ENCODE measurements around the gene CPED1. TPM values are rescaled to one million over a fixed set of nuclear protein-coding genes. Genes with fewer than 3 reads are reported as not detected.
A peak's percentile ranks its signal among the peaks of the same experiment; 100 is the strongest.
"Not testable (repeated sequence)": the region's sequence is repeated elsewhere in the genome, so short reads cannot be mapped to it uniquely, and the experiment has no call there.

Gene CPED1
- polyA plus RNA-seq, 1 donor from 2014 or later = 3.8 TPM

GRCh38 chr7:121067717-121068116 lies 79.2 kb downstream of the CPED1 start:
- not testable (repeated sequence) for H3K27me3 Mint-ChIP-seq, H3K4me1 Mint-ChIP-seq, H3K27ac Mint-ChIP-seq, H3K4me3 Mint-ChIP-seq, H3K9me3 Mint-ChIP-seq, H3K36me3 Mint-ChIP-seq

GRCh38 chr7:121069346-121070100 lies 81.0 kb downstream of the CPED1 start:
- H3K9me3 Mint-ChIP-seq = peaks cover 4% of the 10 kb centered on the region in 3 donors
- no peaks in the 10 kb centered on the region for H3K36me3 Mint-ChIP-seq
- H3K27me3 Mint-ChIP-seq = peaks cover 3% of the 10 kb centered on the region
- H3K4me1 Mint-ChIP-seq = no peaks in the 10 kb centered on the region
- no peak overlapping the region for H3K4me3 Mint-ChIP-seq
- H3K27ac Mint-ChIP-seq = no peak overlapping the region

GRCh38 chr7:121071132-121071531 lies 82.6 kb downstream of the CPED1 start:
- Mint-ChIP-seq H3K27me3 (peaks cover 3% of the 10 kb centered on the region), H3K27ac (no peak overlapping the region), H3K9me3 (peaks cover 3 to 4% (median 4%) of the 10 kb centered on the region in 3 donors), H3K4me3 (no peak overlapping the region), H3K4me1 (no peaks in the 10 kb centered on the region), H3K36me3 (no peaks in the 10 kb centered on the region)

GRCh38 chr7:121071662-121072061 lies 83.2 kb downstream of the CPED1 start:
- Mint-ChIP-seq H3K36me3 (no peaks in the 10 kb centered on the region), H3K4me1 (no peaks in the 10 kb centered on the region), H3K4me3 (no peak overlapping the region), H3K9me3 (peaks cover 2 to 4% (median 2%) of the 10 kb centered on the region in 3 donors), H3K27me3 (peaks cover 3% of the 10 kb centered on the region), H3K27ac (no peak overlapping the region)

- Mint-ChIP-seq H3K36me3 (no peaks in the 10 kb centered on the region), H3K27me3 (peaks cover 4% of the 10 kb centered on the region), H3K9me3 (peaks cover 2 to 4% (median 2%) of the 10 kb centered on the region in 3 donors), H3K4me3 (no peak overlapping the region), H3K27ac (no peak overlapping the region), H3K4me1 (no peaks in the 10 kb centered on the region)
Observed at GRCh38 chr7:121072826-121073225, 84.3 kb downstream of the CPED1 start.

- Mint-ChIP-seq H3K4me1 (no peaks in the 10 kb centered on the region), H3K27me3 (peaks cover 6% of the 10 kb centered on the region), H3K27ac (no peak overlapping the region), H3K9me3 (peaks cover 2 to 4% (median 2%) of the 10 kb centered on the region in 3 donors), H3K4me3 (no peak overlapping the region), H3K36me3 (no peaks in the 10 kb centered on the region)
Observed at GRCh38 chr7:121073463-121074099, 85.1 kb downstream of the CPED1 start.

- not testable (repeated sequence) for H3K4me1 Mint-ChIP-seq, H3K27me3 Mint-ChIP-seq, H3K9me3 Mint-ChIP-seq, H3K36me3 Mint-ChIP-seq, H3K4me3 Mint-ChIP-seq, H3K27ac Mint-ChIP-seq
Observed at GRCh38 chr7:121075424-121075841, 86.9 kb downstream of the CPED1 start.

- Mint-ChIP-seq H3K27ac (no peak overlapping the region), H3K27me3 (peaks cover 6% of the 10 kb centered on the region), H3K9me3 (no peaks in the 10 kb centered on the region), H3K36me3 (no peaks in the 10 kb centered on the region), H3K4me3 (no peak overlapping the region), H3K4me1 (no peaks in the 10 kb centered on the region)
Observed at GRCh38 chr7:121075952-121076349, 87.4 kb downstream of the CPED1 start.

- Mint-ChIP-seq H3K36me3 (no peaks in the 10 kb centered on the region), H3K9me3 (no peaks in the 10 kb centered on the region), H3K4me3 (no peak overlapping the region), H3K27me3 (peaks cover 6% of the 10 kb centered on the region), H3K4me1 (peaks cover 0 to 5% (median 4%) of the 10 kb centered on the region in 3 donors), H3K27ac (no peak overlapping the region)
Observed at GRCh38 chr7:121076350-121077164, 88.0 kb downstream of the CPED1 start.

- H3K27me3 Mint-ChIP-seq = peaks cover 6% of the 10 kb centered on the region
- H3K9me3 Mint-ChIP-seq = no peaks in the 10 kb centered on the region
- H3K4me1 Mint-ChIP-seq = peaks cover 0 to 6% (median 4%) of the 10 kb centered on the region in 3 donors
- H3K36me3 Mint-ChIP-seq = no peaks in the 10 kb centered on the region
- H3K4me3 Mint-ChIP-seq = no peak overlapping the region
- H3K27ac Mint-ChIP-seq = no peak overlapping the region
Observed at GRCh38 chr7:121077165-121077630, 88.7 kb downstream of the CPED1 start.

- Mint-ChIP-seq H3K4me3 (no peak overlapping the region), H3K9me3 (no peaks in the 10 kb centered on the region), H3K4me1 (peaks cover 0 to 6% (median 4%) of the 10 kb centered on the region in 3 donors), H3K27me3 (peaks cover 4% of the 10 kb centered on the region), H3K36me3 (no peaks in the 10 kb centered on the region), H3K27ac (peak overlapping the region in 1 of 3 donors; percentile 53)
Observed at GRCh38 chr7:121078701-121079227, 90.3 kb downstream of the CPED1 start.

GRCh38 chr7:121079425-121080169 lies 91.1 kb downstream of the CPED1 start:
- Mint-ChIP-seq H3K4me3 (no peak overlapping the region), H3K27ac (no peak overlapping the region), H3K4me1 (peaks cover 0 to 6% (median 4%) of the 10 kb centered on the region in 3 donors), H3K27me3 (peaks cover 2% of the 10 kb centered on the region), H3K36me3 (no peaks in the 10 kb centered on the region), H3K9me3 (no peaks in the 10 kb centered on the region)

- Mint-ChIP-seq H3K27ac (no peak overlapping the region), H3K9me3 (no peaks in the 10 kb centered on the region), H3K36me3 (no peaks in the 10 kb centered on the region), H3K4me1 (peaks cover 0 to 6% (median 4%) of the 10 kb centered on the region in 3 donors), H3K4me3 (no peak overlapping the region), H3K27me3 (peaks cover 2% of the 10 kb centered on the region)
Observed at GRCh38 chr7:121080257-121080912, 91.9 kb downstream of the CPED1 start.

GRCh38 chr7:121080913-121081326 lies 92.4 kb downstream of the CPED1 start:
- Mint-ChIP-seq H3K4me1 (peaks cover 0 to 9% (median 4%) of the 10 kb centered on the region in 3 donors), H3K4me3 (no peak overlapping the region), H3K36me3 (no peaks in the 10 kb centered on the region), H3K9me3 (no peaks in the 10 kb centered on the region), H3K27ac (no peak overlapping the region), H3K27me3 (peaks cover 2% of the 10 kb centered on the region)

Data from IgD-negative memory B cell (primary cell).